Stimulated activated naive CD8-positive, alpha-beta T cell treated with anti-CD3 and anti-CD28 coated beads, Interleukin-15, Interleukin-2, amounts not matched to agents 100 U/mL and 50 U/mL, for 24 hours (primary cell): ENCODE data around the gene VWF.
"Not testable (repeated sequence)": the region's sequence is repeated elsewhere in the genome, so short reads cannot be mapped to it uniquely, and the experiment has no call there.

Experiments
- ATAC-seq: fragments of 150-1000 bp; cut with Tn5 transposase; one replicate; pipeline ENCODE4 v1.10.0; 2021
- DNase-seq: peaks from one replicate; pipeline ENCODE4 v3.0.0; 2021

Gene VWF

GRCh38 chr12:6145564-6145963 is 21.1 kb upstream of the VWF start:
- no peak for ATAC-seq
- DNase-seq: no peak

- DNase-seq: no peak
- no peak for ATAC-seq
These were observed 18.8 kb upstream of the VWF start for GRCh38 chr12:6143303-6143675.

DNA sequence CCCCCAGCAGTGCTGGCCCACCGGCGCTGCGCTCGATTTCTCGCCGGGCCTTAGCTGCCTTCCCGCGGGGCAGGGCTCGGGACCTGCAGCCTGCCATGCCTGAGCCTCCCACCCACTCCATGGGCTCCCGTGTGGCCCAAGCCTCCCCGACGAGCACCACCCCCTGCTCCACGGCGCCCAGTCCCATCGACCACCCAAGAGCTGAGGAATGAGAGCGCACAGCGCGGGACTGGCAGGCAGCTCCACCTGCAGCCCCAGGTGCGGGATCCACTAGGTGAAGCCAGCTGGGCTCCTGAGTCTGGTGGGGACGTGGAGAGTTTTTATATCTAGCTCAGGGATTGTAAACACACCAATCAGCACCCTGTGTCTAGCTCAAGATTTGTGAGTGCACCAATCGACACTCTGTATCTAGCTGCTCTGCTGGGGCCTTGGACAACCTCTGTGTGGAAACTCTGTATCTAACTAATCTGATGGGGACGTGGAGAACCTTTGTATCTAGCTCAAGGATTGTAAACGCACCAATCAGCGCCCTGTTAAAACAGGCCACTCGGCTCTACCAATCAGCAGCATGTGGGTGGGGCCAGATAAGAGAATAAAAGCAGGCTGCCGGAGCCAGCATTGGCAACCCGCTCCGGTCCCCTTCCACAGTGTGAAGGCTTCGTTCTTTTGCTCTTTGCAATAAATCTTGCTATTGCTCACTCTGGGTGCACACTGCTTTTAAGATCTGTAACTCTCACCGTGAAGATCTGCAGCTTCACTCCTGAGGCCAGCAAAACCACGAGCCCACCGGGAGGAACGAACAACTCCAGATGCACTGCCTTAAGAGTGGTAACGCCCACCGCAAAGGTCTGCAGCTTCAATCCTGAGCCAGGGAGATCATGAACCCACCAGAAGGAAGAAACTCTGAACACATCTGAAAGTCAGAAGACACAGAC is 18.2 kb upstream of the VWF start:
- ATAC-seq, DNase-seq: not testable (repeated sequence)

- ATAC-seq: peak; percentile 62
- not testable (repeated sequence) for DNase-seq
These were observed 17.4 kb upstream of the VWF start for GRCh38 chr12:6141731-6142367.

DNA sequence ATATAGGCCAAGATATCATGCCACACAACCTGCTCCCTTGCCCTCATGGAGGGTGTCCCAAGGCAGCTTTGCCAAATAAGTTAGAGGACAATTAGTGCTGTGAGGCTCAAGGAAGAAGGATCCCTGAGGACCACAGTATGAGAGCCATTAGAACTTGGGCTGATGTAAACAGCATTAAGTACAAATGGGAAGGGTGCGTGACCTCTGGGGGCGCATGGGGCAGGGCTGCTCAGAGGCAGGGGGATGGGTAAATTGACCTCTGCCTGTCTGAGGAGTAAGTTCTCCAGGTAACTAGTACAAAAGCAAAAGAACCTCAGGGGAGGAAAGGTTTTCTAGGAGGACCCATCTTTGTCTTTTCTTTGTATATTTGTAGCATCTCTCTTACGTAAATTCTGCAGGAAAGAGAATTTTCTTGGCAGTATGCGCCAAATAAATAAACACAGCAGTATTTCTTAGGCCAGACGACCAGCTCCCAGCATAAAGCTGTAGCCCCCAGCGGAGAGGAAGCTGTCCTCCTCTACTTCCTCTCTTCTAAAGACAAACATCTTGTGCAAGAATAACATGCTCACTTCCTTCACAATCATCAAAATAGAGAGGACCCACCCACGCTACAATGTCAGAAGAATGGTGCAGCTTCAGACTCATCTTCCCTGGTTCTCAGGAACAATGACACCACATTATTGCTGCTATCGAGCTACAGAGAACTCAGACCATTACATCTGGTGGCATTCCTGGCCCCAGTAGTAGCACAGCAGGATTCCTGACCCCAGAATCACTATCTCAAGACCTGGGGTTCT is 16.4 kb upstream of the VWF start:
- DNase-seq: peak; percentile 34
- peak; percentile 62 for ATAC-seq

DNA sequence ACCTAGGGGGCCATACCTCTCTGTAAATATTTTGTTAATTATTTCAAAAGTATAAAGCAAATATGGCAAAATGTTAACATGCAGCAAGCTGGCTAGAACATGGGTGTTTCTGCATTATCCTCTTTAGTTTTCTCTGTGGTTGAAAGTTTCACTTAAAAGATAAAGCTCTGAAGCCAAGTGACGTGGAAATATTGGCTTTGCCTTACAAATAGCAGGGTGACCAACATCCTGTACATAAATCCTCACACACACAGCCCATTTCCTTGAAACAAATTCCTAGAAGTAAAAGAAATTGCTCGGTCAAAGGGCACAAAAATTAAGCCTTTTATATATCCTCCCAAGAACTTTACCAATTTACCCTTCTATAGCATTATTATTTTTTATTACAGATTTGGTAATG is 10.6 kb upstream of the VWF start:
- ATAC-seq (no peak), DNase-seq (no peak)

DNA sequence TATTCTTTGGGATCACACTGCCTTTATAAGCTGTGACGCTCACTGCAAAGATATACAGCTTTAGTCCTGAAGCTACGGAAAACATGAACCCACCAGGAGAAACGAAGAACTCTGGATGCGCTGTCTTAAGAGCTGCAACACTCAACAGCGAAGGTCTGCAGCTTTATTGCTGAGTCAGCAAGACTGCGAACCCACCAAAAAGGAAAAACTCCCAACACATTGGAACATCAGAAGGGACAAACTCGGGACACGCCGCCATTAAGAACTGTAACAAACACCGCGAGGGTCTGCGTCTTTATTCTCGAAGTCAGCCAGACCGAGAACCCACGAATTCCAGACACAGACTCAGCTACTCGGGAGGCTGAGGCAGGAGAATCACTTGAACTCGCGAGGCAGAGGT is 9.2 kb upstream of the VWF start:
- no peak for ATAC-seq
- no peak for DNase-seq

GRCh38 chr12:6132496-6132895 is 8.0 kb upstream of the VWF start:
- DNase-seq (no peak), ATAC-seq (no peak)

DNA sequence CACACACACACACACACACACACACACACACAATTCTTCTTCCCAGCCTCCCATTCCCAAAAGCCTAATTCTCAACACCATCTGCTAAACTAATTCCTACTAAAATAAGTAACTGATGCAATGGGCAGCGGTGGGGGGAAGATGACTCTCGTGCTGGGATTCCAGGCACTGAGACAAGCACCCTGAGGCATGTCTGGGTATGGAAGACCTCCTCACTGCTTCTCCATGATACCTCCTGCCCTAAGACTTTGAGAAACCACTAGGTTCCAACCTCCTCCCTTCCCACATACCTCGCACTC is 789 bp upstream of the VWF start:
- DNase-seq (no peak), ATAC-seq (no peak)

DNA sequence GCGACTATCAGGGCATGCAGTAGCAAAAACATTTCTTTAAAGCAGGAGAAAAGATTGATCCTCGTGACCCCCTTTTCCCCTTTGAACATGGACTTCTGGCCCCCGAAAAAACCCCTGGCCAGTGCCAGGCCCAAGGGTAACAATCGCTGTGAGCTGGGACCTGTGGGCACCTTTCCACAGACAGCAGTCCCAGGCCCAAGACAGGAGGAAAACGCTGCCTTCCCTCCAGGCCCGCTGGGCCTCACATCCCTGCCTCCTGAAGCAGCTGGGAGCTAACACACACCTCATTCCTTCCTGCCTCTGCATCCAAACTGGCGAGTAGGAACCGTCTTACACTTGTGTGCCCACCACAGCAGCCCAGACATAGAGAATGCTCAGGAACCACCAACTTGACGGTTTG is 1.2 kb downstream of the VWF start:
- no peak for DNase-seq
- no peak for ATAC-seq

- ATAC-seq (no peak), DNase-seq (no peak)
These were observed 2.3 kb downstream of the VWF start for GRCh38 chr12:6122201-6122600.

- ATAC-seq: no peak
- no peak for DNase-seq
These were observed 3.5 kb downstream of the VWF start for GRCh38 chr12:6120796-6121473.

DNA sequence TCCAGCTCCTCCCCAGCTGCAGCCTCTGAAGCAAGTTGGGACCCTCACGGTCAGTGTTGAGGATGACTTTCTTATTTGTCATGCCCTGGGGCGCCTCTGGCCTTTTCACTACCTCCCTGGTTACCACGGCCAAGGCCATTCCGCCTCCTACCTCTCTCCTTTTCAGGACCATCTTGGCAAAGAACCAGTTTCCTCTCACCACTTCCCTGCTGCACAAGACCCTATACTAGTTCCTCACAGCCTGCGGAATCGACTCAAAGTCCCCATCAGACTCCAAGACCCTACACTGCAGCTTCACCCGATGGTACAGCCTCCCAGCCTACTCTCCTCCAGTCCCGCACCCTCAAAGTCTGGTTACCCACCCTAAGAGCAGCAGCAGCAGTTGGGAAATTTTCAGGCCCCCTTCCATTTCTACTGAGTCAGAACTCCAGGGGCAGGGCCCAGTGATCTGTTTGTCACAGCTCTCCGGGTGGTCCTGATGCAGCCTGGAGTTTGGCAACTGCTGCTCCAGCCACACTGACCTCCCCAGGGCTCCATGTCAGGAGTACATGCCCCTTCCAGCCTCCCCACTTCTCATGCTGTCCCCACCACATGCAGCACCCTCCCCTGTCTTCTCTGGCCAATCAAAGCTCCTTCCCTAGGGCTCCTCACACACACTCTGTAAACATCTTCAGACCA is 5.4 kb downstream of the VWF start:
- ATAC-seq: no peak
- no peak for DNase-seq

DNA sequence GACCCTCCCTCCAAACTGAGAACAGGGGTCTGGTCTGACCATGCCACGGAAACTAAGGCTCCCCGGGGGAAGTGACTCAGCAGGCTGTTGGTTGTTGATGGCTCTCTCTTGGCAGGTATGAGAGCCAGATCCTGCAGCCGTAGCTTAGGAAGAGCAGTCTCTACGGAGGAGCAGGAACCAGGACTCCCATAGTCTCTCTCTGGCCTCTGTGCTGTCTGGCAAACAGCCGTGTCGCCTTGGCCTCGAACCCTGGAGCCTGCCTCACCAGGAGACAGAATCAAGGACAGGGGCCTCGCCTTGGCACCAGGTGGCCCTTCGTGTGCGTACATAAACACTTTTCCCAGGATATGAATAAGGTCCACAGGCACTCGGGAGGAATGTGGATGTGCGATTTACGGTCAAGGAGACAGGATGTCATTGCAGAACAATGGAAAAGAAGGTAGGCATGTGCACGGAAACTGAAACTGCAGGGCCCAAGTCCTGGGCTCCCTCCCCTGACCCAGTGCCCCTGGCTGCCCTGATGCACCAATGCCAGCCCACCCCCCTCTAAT is 7.9 kb downstream of the VWF start:
- ATAC-seq (no peak), DNase-seq (no peak)

DNA sequence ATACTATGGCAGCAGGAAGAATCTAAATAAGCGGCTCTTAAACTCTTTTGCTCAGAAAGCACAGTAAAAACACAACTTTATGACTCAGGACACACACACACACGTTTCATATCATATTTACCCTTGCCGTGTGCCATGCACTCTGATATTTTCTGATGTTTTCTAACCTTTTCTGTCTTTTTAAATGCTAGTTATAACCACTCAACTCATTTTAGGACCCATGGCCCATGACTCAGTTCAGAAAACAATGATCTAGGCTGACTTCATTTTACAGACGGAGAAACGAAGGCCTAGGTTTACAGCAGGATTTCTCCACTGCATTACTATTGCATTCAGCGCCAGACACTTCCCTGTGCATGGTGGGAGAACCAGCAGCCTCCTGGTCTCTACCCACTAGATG is 9.1 kb downstream of the VWF start:
- no peak for ATAC-seq

GRCh38 chr12:6114476-6114870 is 10.0 kb downstream of the VWF start:
- no peak for ATAC-seq
- no peak for DNase-seq

More for the DNA sequence above, 9.1 kb downstream of the VWF start:
- DNase-seq: no peak

DNA sequence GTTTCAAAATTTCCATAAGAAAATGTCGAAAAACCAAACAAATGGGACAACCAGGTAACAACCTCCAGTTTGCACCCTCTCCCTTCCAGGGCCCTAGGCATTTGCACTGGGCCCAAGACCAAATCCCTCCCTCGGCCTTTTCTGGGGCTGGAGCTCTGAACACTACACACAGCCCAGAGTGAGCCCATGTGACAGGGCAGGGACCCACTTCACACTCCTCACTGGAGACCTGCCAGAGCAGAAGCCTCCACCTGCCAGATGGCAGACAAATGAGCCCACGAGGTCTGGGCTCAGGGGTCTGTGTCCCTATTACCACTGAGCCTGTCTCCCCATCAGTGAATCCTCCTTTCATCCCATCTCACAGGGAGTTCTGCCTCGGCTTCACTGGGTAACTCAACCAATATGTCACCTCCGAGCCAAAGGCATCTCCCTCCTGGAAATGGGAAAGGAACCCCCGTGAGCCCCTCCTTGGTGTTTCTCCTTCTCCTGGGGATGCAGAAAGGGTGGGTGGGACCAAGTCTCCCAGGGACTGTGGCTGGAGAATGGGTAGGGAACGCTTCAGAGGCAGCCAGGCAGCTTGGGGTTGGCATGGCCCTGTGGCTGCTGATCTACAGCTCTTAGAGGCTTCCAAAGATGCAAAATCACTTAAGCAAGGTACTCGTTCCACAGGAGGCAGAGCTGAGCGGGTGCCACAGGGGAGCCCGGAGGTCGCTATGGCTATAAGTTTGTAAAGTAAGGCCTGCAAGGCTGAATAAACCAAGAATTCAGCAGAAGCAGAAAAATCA is 10.6 kb downstream of the VWF start:
- DNase-seq: no peak
- no peak for ATAC-seq

GRCh38 chr12:6112004-6112403 is 12.5 kb downstream of the VWF start:
- ATAC-seq: no peak

GRCh38 chr12:6110006-6110405 is 14.5 kb downstream of the VWF start:
- ATAC-seq (no peak), DNase-seq (no peak)

More at GRCh38 chr12:6112004-6112403, 12.5 kb downstream of the VWF start:
- no peak for DNase-seq

DNA sequence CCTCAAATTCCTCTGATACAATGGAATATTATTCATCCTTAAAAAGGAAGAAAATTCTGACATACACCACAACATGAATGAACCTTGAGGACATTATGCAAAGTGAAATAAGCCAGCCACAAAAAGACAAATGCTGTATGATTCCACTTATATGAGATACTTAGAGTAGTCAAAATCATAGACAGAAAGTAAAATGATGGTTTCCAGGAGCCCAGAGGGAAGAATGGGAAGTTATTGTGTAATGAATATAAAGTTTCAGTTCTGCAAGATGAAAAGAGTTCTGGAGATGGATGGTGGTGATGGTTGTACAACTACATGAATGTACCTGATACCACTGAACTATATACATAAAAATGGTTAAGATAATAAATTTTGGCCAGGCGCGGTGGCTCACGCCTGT is 18.3 kb downstream of the VWF start:
- ATAC-seq (no peak), DNase-seq (no peak)

- DNase-seq: no peak
- ATAC-seq: no peak
These were observed 19.6 kb downstream of the VWF start for GRCh38 chr12:6104842-6105241.
